ENCODE results near the gene GBA2.

Gene GBA2

DNA sequence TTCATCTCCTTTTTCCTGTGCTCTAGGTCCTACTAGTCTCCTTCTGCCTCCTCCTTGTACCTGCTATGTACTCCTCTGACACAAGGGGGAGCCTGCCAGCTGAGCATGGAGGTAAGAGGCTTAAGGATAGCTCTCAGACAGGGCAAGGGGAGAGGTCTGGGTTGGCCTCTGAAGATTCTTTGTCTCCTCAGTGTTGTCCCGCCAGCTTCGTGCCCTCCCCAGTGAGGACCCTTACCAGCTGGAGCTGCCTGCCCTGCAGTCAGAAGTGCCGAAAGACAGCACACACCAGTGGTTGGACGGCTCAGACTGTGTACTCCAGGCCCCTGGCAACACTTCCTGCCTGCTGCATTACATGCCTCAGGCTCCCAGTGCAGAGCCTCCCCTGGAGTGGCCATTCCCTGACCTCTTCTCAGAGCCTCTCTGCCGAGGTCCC is 12.8 kb downstream of the GBA2 start:
- DNase-seq = peak; percentile 69

DNA sequence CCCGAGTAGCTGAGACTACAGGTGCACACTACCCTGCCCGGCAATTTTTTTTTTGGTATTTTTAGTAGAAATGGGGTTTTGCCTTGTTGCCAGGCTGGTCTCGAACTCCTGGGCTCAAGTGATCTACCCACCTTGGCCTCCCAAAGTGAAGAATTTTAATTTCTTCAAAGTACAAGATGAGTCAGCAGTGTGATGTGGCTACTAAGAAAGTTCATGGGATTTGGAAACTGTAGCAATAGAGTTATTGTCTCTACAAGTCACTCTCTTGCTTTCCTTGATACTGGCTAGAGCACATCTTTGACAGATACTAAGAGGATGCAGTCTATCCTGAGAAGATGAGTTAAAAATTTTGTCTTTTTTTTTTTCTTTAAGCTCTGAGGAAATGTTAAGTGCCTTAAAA is 14.9 kb downstream of the GBA2 start:
- DNase-seq = no peak

DNA sequence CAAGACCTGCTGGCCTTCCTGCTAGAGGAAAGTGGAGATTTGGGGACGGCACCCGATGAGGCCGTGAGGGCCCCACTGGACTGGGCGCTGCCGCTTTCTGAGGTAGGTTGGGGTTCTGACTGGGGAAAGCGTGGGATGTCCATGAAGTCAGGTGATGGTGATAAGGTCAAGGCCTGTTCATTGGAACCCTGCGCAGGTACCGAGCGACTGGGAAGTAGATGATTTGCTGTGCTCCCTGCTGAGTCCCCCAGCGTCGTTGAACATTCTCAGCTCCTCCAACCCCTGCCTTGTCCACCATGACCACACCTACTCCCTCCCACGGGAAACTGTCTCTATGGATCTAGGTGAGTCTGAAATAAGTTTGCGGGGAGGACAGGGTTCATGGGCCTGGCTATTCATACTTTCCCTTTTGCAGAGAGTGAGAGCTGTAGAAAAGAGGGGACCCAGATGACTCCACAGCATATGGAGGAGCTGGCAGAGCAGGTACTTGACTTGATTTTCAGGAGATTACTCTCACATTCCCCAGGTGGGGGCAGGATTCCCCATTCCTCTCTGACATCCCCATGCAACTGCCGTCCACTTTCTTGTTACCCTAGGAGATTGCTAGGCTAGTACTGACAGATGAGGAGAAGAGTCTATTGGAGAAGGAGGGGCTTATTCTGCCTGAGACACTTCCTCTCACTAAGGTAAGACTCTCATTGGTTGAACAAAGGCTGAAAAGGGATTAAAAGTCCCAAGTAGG is 16.1 kb downstream of the GBA2 start:
- DNase-seq = no peak

DNA sequence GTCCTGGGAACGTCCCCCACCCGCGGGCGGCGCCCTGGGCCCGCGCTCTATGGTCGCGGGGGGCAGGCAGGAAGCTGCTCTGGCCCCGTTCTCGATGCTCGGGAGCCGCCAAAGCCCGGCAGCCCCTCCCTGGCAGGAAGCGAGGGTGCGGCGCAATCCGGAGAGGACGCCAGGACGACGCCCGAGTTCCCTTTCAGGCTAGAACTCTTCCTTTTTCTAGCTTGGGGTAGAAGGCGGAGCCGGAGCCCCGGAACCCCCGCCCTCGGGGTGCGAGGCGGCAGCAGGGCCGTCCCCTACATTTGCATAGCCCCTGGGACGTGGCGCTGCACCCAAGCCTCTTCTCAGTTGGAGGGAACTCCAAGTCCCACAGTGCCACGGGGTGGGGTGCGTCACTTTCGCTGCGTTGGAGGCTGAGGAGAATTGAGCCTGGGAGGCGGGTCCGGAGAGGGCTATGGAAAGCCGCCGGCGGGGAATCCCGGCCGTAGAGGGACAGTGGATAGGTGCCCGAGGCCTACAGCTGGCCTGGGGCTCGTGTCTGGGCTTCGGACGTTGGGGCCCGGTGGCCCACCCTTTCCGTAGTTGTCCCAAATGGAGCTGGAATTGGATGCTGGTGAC is 16.7 kb downstream of the GBA2 start, which contains the start of the genes CREB3 and TLN1:
Gene CREB3, plus strand, starts transcription at position 482 of the 615 bp plus-strand sequence. Its CDS starts 107 bp downstream, at position 589.
Gene TLN1, minus strand, starts transcription at position 11 of the 615 bp plus-strand sequence. CDS start 6,501 bp downstream, outside the sequence.
- DNase-seq = peak; percentile 99

DNA sequence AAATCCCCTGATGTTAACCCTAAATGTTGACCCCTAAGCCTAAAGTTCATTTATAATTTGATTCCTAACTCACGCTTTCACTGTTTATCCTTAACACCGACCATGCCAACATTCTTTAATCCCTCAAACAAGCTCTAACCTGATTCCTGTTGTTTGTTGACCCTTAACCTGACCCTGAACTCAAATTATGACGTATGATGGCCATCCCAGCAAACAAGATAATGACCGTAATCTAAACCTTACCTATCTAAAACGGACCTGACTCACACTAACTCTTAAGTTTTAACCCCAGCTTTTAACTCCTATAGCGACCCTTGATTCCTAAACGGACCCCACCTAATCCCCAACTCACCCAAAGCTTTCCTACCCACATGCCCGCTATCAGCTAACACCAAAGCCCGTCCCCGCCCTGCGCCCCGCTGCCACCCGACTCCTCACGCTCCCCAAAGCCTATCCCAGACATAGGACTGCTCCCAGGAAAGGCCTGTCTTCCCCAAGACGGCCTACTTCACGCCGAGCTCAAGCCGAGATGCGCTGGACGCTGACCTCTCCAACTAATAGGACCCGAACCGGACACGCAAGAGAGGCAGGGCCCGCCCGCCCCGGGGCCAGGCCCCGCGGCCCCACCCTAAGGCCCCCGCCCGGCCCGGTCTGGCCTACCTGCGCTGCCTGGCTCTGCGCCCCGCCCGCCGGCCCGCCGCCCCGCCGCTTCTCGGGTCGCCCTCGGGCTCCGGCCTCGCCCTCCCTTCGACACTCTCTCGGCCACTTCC is 17.4 kb downstream of the GBA2 start:
- no peak for DNase-seq

DNA sequence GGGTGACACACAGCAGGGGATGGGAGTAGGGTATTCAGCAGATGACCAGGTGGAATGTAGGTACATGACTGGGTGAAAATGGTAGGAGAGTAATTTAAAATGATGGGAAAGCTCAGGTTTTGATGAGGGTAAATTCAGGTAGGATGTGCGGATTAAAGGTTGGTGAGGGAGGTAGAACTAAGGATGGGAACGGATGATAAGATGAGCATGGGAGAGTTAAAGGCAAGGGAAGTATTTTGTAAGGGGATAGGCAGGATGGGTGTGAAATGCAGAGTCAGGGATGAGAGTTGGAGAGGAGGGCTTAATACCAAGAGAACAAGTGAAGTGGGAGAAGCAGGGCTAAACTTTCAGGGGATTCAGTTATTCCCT is 18.6 kb downstream of the GBA2 start:
- no peak for DNase-seq

DNA sequence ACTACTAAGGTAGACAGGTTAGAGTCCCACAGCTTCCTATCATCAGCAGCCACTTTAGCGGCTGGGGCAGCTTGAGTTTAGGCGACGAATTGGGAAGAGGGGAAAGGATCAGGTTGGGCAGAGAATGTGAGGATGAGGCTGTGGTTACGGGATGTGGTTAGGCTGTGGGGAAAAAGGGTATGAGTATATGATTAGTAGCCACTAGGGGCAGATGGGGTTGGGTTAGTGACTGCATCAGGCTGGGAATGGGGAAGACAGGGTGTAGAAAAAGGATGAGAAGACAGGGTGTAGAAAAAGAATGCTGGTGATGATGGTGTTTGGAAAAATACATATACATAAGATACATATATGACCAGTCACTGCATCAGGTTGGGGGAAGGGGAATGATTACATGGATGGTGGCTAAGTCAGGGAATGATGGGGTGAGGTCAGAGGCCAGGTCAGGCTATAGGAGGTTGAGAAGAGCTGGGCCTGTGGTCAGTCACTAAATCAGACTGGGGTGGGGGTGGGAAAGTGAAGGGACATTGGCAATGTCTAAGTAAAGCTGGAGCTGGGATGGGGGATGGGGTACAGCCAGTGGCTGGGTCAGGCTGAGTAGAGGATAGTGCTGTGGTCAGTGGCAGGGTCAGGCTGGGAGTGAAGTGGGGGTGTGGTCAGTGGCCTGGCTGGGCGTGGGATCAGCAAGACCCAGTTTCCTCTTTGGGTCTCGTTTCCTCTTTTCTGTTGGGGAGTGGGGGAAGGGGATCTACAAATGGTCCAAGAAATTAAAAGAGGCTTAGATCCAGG is 19.1 kb downstream of the GBA2 start:
- DNase-seq = no peak

DNA sequence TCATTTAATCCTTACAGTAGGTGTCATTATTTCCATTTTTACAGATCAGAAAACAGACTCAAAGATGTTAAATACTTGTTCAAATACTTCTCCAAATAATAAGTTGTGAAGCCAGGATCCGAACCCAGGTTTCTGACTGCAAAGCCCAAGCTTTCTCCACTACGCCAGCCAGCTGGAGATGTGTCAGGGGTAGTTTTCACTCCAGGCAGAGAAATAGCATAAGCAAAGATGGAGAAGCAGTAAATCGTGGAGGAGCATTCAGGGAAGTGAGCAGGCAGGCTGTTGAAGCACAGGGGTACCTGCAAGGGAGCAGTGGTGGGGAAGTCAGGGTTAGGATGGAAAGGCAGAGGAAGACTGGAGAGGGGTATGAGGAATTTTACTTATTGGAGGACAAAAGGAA is 19.9 kb downstream of the GBA2 start:
- no peak for DNase-seq

DNA sequence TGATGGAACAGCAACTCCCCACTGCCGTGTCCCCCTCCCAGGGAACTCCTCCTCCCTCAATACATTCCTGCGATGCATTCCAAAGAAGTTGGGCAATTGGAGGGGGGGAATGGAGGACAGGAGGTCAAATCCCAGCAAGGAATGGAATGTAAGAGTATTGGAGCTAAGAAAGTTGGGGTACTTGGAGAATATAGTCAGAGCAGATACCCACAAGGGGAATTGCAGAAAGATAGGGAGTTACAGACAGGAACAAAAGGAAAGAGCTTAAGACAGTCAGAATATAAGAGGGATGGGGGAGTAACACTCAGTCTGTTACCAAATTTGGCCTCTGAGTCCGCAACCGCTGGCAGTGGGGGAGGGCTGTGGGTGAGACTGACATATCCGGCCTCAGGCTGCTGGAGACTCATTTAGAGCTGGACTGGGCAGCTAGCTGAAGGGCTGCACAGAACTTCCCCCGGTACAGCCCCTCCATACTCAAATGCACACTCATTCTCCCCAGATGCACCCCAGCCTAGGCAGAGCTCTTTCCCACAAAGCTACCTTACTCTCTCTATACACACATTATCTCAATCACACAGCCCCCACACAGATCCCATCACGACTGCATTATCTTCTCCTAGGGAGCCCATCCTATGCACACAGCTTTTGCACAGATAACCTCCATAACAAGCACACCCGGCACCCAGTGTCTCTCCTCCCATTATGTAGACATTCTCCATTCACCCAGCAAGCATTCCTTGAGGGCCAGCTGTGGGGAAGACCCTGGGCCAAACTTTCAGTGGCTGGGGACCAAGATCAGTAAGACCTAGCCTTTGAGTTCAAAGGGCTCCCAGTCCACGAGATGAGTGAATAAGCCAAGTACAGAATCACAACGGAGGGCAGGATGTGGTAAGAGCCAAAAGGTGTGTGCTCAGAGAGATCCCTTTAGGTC is 20.7 kb downstream of the GBA2 start:
- DNase-seq = peak; percentile 63

DNA sequence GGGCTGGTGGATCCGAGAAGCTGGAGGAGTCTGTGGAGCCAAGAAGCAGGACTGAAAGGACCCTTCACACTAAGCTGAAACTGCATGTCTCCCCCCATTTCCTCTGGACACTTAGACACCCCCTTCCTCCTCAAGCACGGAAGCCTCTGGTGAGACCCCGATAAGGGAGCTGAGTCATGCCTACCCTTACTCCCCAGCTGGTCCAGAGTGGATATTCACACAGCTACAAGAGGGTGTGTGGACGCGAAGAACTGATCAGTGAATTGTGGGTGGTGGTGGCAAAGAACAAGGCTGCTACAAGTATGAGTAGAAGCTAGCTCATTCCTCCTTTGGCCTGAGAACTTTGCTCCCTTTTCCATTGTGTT is 21.4 kb downstream of the GBA2 start:
- DNase-seq = no peak

DNA sequence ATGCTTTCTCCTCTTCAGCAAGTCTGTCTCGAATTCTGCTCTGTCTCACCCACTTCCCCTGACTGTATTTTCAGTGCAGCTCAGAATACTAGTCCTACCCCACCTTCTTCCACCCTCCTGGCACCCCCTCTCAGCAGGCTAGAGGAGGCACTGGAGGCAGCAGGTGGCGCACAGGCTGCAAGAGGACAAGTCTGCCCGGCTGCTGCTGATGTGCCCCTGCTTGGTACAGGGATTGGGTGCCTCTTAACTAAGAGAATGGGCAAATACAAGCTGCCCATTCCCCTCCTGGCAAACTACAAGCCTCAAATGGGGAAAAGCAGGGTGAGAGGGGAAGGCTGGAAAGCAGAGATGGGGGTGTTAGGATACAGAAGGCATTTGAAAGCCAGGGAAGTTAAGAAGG is 22.1 kb downstream of the GBA2 start:
- no peak for DNase-seq

DNA sequence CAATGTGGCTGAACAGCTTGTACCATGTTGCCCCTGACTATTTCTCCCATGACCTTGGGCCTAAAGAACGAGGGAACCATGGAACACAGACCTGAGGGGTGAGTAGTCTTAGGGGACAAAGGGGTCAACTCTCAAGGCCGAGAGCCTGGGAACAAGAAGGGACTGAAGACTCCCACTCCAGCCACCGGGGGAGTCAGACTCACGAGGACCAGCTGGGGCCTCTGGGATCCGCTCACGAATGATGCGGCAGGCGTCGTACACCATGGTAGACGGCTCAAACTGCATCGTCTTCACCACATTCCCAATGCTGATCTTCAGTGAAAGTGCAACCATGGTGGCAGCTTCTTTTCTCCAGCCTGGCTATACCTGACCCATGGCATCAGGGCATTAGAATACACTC is 23.7 kb downstream of the GBA2 start:
- DNase-seq = no peak

DNA sequence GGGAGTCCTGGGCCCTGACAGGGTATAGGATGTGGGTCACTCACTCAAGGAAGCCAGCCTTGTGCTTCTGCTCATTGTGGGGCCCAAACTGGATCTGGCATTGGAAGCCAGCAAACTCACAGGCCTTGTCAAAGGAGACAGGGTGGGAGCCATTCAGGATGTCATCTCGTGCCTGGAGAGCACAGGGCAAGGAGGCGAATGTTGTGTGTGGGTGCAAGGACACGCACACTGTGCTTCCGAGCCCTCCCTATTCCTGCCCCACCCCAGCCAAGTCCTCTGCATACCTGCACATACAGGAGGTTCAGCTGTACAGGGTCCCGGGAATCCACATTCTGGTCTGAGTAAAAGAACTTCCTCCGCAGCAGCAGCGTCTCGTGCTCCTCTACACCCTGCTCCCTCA is 25.1 kb downstream of the GBA2 start:
- DNase-seq = no peak

DNA sequence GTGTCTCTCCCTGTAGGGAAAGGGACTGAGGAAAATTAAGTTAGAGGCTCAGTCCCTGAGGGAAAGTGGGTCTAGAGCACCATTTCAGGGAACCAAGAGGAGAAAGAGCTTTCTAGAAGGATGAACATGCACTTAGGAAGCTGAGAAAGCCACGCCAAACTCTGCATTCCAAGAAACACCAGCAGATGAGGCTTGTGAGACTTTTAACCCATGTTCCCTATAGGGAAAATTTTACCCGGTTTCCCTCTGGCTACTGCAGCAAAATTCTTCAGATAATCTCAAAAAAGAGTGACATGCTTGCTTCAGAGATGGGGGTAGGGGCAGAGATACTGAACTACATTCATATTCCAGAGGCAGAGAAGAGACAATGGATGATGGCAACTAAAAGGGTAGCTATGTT is 25.6 kb downstream of the GBA2 start:
- DNase-seq = no peak

DNA sequence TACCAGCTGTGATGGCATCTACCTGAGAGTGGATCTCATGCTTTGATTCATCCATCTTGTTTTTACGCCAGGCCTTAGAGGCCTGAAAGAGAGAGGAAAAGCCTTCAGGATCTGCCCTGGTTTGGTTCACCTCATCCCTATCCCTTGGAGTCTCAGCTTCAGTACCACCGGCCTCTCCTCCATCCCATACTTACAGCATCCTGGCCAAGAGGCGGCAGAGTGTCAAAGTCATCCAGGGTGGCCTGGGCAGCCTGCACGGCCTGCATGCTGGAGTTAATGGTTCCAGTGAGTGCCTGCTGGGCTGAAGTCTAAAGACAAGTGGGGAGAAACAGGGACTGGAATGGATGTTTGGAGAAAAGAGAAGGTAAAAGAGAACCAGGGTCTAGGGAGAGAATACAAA is 29.5 kb downstream of the GBA2 start:
- DNase-seq = no peak

DNA sequence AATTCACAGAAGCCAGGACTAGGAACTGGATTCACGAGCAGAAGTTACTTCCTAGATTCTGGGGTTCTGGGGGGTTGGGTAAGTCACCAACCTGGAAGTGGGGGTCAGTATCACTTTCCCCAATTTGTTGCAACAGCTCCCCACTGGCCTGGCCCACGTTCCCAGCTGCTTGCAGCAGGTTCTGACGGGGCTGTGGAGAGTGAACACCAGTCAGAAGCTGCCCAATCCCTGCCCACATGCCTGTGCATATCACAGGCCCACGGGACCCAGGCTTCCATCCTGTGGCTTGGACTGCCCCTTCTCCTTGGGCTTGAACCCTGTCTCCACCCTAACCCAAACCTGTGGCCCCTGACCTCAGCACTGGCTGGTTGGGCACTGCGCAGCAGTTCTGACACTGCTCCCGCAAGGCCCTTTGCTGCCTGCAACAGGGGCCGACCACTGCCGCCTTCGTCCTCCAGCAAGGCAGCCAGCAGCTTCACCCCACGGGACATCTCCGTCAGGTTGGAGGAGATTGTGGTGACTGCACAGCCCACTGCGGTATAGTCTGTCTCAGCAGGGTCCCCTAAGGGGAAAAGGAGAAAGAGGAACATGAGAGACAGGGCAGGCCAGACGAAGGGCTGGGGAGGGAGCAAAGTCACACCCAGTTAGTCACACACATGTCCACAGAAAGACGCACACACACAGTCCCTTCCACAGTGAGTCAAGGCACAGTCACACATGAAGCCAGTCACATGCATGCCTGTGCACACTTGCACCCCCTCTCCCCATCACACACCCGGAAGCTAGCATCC is 30.1 kb downstream of the GBA2 start:
- DNase-seq = no peak

DNA sequence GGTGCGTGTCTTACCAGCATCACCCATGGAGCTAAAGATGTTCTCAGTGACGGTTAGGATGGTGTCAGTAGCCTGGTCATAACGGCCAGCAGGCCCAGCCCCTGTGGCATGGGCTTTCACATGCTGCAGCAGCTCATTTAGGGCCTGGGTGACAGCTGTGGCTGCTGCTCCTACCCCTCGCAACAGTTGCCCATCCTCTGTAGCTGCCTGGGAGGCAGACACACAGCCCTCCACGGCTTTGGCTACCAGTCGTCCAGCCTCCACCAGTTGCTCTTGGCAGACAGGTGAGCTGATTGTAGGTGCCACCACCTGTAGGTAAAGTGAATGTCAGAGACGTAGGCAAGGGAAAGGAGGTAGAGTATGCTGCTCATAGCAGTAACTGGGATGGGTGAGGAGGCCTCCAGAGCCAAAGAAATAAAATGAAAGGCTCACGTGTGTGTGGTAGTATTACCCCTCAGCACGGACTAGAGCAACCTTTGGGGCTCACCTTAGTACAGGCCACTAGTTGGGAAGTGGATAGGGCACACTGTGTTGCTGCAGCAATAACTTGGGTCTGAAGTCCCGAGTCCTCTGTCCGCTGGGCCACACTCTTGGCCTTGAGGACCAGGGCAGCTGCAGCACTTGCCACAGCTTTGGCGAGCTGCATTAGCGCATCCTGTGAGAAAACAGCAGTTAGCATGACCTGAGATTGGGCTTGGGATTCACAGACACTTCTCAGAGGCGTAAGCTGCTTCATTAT is 31.7 kb downstream of the GBA2 start:
- DNase-seq = no peak

DNA sequence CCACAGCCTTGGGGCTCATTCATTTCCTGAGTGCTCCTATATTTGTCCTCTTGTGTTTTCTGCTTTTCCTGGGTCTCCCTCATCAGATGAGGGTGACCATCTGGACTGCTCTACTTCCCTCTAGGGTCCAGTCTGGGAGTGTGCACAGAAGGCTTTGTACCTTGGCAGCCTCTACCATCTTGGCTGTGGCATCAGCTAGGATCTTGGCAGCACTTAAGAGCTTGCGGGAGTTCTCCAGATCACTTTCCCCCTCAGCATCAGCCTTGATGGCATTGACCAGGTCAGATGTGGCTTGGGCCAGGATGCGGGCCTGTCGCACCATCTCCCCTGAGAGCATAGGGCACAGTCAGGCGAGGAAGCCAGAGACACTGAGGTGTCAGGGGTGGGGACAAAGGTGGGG is 32.8 kb downstream of the GBA2 start:
- no peak for DNase-seq

DNA sequence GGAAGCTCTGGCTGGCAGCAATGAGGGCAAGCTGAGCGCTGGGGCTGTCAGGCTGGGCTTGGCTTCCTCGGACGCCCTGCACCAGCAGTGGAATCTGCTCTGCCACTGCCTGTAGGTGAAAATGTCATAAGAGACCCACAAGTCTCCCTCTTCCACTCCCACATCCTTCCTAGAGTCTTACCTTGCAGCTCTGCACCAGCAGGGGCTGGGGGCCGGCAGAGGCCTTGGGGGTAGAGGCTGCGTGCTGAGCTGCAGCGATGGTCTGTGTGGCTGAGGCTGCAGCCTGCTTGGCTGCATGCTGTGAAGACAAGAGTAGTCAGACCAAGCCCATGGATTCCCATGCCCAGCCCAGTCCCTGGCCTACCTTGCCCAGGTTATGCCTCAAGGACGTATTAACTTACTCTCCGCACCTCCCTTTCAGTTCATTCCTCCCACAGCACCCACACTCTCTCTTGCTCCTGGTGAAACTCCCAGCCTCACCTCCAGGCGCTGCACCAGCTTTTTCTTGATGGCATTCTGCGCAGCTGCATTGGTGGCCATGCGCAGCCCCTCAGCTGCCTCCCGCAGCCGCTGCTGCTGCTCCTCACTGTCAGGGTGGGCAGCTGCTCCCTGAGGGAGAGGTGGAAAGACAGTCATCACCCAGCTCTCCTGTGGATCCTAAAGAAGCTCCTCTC is 34.3 kb downstream of the GBA2 start:
- no peak for DNase-seq

DNA sequence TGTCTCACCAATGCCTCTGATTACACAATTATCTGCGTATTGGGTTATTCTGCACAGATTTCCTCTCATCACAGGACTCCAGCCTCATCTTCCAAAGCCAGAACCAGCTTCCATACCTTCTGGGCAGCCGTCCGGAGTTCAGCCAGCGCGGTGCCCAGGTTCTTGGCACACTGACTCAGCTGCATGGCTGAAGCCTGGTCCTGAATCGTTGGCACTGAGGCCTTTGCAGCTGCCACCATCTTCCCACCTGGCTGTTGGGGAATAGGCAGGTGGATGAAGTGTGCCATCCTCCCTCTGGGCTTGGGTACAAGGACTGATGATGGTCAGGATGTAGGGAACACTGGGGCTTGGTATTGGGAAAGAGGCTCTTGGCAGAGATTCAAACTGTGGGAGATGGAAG is 34.9 kb downstream of the GBA2 start:
- no peak for DNase-seq

All from right forelimb (tissue), 1 donor.